COLO829 (cell line): ENCODE results near the gene IZUMO4.

Experiments used
- DNase-seq: peaks from one replicate; pipeline ENCODE4 v3.0.0; 2012; ENCODE audit warnings: low spot score

IZUMO4 gene, protein sequence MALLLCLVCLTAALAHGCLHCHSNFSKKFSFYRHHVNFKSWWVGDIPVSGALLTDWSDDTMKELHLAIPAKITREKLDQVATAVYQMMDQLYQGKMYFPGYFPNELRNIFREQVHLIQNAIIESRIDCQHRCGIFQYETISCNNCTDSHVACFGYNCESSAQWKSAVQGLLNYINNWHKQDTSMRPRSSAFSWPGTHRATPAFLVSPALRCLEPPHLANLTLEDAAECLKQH

DNA sequence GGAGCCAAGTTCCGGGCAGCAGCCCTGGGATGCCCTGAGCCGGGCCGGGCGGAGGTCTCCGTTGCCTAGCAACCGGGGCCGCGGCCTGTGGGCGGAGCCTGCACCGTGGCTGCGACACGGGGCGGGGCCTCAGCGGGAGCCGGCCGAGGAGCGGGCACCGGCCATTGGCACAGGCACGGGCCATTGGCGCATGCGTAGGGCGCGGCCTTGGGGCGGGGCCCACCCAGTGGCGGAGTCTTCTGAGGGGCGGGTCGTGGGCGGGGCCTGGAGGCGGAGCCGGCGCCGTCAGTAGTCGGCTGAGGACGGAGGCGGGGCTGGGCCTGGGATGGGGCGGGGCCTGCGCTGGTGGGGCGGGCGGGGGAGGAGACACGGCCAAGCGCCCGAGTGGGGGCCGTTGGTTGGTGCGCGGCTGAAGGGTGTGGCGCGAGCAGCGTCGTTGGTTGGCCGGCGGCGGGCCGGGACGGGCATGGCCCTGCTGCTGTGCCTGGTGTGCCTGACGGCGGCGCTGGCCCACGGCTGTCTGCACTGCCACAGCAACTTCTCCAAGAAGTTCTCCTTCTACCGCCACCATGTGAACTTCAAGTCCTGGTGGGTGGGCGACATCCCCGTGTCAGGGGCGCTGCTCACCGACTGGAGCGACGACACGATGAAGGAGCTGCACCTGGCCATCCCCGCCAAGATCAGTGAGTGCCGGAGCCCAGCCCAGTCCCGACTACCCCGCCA lies at the start of gene IZUMO4:
Gene IZUMO4 (plus strand): TSS at position 436 of the 723 bp plus-strand sequence. CDS start 31 bp downstream, at position 467.
- peak; percentile 96 for DNase-seq

DNA sequence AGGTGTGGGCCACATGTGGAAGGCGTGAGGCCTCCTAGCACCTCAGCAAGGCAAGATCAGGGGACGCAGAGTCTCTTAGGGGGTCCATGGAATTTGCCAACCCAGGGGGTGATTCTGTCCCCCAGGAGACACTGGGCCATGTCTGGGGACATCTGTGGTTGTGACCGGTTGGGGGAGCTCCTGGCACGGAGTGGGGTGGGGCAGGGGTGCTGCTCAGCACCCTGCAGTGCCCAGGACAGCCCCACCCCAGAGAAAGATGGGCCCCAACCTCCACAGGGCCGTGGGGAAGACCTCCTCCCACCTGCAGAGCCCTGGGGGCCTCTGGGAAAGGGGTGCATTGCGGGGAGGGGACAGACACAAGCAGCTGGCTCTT lies 49.7 kb upstream of the IZUMO4 start:
- no peak for DNase-seq

DNA sequence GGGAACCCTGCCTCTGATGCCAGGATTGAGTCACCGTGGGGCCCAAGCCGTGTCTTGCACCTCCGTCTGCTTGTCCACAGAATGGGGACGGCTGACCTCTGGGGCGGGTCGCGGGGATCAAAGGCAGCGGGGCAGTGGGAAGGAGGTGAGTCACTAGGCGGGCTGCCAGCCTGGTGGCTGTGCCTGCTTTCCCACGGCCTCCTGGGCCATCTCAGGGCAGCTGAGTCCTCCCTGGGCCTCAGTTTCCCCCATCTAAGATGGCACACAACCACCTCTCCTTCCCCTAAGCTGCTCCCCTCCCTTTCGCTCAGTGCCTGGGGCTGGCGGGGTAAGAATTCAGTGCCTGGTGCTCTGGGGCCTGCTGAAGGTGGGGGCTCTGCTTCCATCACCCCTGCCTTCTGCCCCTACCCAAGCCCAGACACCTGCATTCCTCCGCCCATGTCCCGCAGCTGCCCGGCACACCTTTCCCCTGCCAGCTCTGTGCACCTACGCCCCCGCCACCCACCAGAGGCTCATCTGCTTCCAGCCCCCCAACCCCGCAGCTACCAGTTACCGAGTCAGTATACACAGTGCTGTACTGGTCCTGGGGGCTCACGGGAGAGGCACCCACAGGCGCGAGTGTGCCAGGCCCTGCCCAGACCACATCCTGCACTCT lies 49.1 kb upstream of the IZUMO4 start:
- no peak for DNase-seq

DNA sequence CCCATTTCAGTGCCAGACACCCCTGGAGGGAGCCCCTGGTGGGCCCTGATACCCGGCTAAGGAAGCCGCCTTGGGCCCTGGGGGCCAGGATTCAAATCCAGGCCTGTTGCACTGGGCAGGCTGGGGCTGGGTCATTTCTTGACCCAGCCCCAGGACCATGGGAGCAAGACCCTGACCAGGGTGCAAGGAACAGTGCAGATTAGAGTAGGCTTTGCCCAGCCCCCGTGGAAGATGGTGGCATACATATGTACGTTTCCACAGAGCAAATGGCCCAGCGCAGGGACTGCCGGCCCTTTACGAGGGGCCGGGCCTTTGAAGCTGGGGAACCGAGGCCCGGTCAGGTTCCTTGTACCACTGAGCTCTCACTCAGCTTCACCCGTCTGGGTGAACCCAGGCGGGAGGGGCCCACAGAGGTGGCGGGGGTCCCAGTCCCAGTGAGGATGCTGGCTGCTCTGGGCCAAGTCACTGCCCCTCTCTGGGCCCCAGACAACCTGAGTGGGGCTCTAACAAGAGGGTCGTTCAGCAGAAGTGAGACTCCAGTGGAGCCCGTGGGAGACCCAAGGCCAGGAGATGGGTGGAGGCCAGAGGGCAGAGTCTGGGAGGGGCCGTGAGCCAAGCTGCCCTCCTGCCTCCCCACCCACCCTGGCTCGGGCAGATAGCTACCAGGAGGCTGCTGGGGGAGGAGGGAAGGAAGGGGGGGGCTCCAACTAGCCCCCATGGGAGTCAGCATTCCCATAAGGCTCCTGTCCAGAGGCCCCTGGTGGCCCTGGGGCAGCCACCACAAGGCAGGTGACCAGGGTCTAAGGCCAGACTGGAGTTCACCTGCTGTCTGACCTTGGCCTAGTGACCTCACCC lies 48.4 kb upstream of the IZUMO4 start:
- no peak for DNase-seq

DNA sequence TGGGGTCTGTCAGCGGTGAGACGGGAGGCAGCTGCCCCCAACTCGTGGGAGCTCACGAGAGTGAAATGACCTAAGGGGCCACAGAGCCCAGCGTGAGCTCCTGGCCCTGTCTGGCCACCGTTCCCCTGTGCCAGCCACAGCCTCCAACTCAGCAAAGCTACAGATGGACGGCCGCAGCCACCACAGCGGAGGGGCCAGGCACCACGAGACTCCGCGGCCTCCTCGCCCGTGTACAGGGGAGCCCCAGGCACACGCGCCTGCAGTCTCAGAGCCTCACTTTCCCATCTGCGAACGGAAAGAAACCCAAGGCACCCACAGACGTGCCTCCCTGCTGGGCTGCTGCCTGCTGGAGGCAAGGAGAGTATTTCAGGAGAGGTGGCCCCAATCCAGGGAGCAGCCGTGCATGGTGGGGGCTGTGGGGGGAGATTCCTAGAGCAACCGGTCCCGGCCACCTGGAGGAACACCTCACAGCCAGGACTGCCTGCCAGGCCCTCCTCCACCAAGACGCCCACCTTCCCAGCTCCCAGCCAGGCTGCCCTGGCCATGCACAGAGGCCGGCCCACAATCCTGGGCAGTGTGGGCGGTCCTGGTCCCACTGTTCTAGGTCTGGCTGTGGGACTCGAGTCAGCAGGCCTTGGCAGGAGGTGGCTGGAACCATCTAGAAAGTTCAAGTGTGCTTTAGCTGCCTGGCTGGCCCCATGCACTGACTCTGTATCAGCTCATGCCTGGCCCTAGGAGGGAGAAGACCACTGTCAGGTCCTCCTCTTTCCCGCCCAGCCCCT lies 47.6 kb upstream of the IZUMO4 start:
- DNase-seq, result no peak

DNA sequence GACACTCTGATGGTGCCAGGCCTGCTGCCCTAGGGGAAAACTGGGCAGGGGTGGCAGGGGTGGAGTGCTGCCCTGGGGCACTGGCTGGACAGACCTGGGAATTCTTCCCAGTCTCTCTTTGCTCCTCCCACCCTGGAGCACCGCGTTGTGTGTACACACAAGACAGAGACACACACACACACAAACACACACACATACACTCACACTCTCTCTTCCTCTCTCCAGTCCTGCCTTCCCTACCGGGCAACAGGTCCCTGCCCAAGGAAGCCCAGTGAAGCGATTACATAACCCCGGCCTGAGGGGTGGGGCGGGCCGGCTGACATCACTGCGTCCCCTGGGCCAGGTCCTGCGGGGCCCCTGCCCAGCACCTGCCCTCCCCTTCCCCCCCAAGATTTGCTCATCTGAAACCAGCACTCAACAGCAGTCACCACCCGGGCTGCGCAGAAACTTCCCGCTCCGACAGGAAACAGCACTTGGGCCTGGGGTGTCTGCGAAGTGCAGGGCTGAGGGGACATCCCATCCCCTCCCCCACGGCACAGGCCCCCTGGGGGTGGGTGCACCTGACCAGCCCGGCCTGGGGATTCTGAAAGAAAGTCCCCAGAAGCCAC lies 46.9 kb upstream of the IZUMO4 start:
- no peak for DNase-seq

DNA sequence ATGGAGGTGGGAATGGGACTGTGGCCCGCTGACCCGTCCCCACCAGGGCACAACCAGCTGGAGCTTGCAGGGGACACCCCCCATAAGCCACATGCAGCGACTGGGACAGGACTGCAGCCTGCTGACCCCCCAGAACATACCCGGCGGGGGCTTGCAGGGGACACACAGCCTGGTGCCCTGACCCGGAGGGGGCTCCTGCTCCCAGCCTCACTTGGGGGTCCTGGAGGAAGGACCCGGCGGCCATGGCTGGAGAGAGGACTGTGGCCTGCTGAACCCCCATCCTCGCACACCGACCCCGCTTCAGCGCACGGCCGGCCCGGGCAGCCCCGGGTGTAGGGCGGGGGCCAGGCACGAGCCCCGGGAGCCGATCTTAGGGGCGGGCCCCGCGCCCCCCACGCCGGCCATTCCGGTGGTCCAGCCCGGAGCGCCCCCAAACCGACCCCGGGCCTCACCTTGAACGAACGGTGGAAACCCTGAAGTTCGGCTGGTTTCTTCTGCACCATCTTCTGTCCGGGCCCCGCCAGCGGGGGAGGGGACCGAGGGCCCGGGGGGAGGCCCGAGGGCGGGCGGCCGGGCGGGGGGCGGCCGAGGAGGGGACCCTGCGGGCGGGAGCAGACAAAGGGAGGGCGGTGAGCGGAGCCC lies 46.2 kb upstream of the IZUMO4 start:
- no peak for DNase-seq

DNA sequence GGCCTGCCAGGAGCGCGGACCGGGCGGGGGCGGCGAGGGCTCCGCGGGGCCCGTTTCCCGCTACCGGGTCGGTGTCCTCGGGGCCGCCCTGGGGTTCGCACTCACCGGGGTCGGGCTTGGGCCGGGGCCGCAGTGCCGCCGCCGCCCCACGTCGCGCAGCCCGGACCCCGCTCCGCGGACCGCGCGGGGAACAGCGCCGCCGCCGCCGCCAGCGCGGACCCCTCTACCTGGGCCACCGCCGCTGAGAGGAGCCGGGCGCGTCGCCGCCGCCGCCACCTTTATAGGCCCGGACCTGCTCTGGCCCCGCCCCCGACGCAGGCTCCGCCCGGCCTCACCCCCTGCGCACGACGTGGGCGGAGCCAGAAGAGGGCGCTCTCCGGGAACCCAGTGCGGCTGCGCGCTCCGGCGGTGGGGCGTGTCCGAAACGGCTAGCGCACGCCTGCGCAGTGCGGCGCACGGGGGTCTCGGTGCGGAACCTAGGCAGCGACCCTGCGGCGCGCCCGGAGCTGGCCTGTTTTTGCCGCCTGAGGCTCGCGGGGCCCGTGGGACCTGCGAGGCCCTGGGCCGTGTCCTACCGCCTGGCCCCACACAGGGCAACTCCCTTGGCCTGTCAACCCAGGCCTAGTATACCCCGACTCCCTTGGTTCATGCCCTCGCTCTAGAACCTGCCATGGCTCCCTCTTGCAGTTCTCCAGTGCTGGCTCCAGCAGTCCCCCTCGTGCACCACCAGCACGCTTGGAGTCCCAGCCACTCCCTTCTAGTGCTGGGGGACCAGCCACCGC lies 45.5 kb upstream of the IZUMO4 start, which contains the start of gene MKNK2:
Gene MKNK2 (minus strand): TSS at position 254 of the 782 bp plus-strand sequence. CDS start 393 bp downstream, outside the sequence.
- DNase-seq, result peak; percentile 93

DNA sequence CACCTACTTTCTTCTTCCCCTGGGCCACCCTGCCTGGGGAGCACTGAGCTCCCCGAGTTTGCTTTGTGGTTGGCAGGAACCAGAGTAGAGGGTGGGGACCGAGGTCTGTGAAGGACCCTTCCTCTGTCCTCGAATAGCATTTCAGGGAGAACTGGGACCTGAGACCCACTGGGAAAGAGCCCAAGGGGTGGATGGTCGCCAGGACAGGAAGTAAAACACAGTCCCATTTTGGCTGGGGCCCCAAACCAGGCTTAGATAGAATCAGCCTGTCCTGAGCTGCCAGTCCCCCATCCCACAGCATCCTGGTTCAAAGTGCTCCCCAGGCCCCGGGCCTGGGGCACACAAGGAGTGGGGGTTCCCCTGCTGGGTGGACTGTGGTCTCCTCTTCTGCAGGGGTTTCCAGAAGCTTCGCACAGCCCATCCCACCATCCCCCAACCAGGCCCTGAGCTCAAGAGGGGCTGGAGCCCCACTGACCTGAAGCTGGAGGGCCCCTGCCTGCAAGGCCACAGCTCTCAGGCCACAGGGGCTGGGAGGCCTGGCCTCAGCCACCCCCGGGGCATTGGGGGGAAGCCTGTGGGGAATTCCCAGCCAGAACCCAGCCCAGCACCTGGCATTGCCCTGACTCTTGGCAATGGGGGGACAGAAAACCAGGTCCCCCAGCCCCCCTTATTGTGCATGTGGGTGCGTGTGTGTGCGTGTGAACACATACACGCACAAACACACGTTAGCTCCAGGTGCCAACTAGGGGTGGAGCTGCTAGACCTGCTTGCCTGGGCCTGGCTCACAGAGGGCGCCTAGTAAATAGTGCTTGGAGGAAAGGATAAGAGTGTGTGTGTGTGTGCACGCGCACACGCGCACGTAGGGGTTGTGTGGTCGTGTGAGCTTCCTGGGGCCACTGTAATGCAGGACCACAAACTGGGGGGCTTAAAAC lies 44.7 kb upstream of the IZUMO4 start:
- no peak for DNase-seq

DNA sequence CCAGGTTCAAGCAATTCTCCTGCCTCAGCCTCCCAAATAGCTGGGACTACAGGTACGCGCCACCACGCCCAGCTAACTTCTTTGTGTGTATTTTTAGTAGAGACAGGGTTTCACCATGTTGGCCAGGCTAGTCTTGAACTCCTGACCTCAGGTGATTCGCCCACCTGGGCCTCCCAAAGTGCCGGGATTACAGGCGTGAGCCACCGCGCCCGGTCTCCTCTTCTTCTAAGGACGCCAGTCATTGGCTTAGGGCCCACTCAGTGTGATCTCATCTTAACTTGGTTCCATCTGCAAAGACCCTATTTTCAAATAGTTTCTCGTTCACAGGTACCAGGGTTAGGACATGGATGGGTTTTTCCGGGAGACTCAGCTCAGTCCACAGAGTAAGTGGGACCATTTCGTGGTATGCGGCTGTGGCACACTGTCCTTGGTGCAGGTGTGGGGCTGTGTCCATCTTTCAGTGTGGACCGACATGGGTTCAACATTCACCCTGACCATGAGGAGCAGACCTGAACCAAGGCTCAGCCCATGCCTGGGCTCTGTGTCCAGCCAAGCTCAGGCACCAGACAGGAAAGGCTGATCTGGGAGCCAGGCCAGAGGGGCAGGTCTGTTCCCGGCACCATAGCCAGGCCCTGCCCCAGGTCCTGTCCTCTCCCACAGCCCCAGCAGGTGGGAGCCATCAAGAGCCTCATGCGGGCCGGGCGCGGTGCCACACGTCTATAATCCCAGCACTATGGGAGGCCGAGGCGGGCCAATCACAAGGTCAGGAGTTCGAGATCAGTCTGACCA lies 42.9 kb upstream of the IZUMO4 start:
- DNase-seq, result no peak

DNA sequence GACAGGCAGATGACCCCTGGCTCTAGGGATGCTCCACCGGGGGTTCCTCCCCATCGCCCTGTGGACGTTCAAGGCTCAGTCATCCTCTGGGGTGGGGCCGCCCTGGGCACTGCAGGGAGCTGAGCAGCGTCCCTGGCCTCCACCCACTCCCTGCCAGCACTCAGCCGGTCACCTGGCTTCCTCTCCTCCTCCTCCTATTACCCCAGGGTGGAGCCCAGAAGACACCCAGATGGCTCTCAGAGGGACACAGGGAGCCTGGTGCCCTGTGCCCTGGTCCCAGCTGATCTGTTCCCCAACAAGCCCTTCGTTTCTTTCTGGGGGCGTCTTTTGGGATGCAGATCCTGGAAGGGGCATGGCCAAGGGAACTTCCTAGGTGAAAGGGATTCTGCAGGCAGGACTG lies 42.0 kb upstream of the IZUMO4 start:
- no peak for DNase-seq

DNA sequence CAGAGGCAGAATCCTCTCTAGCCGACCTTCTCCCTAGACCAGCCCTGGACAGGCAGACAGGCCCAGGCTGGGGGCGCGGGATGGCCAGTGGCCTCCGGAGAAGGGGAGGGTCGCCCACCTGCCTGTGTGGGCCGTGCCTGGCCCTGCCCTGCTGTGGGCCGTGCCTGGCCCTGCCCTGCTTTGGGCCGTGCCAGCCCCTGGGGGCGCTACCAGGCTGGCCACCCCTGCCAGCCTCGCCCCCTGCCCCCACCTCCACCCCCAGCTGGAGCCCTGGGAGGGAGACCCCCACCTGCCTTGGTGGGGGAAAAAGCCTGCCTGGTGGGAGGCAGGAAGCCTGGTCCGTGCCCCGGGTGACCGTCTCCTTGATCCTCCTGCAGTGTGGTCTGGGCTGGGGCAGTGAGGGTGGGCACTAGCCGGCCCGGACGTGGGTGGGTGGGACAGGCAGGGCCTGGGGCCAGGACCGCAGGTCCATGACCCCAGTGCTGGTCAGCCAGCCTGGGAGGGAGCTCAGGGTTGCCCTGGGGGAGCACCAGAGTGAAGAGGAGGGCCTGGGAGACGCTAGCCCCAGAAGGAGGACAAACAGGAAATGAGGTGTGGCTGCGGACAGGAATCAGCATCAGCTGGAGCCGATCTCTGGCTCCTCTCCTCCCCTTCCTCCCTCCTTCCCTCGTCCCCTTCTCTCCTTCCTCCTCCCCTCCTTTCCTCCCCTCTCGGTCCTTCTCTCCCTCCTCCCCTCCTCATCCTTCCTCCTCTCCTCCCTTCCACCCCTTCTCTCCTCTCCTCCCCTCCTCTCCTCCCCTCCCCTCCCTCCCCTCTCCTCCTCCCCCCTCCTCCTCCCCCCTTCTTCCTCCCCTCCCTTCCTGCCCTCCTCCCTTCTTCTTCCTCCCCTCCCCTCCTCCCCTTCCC lies 40.5 kb upstream of the IZUMO4 start:
- no peak for DNase-seq

DNA sequence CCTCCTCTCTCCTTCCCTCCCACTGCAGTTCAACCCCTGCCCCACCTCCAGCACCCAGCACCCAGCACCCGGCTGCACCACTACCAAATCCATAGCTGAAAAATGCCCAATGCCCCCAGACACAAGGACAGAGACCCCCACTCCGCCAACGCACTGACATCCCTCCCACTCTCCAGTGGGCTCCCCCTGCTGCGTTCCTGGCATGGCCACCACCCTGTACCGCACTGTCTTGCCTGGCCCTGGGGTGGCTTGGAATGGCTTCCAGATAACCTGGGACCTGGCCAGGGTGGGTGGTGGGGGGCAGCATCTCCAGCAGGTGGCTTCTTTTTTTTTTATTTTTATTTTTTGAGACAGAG lies 39.9 kb upstream of the IZUMO4 start:
- DNase-seq, result no peak

DNA sequence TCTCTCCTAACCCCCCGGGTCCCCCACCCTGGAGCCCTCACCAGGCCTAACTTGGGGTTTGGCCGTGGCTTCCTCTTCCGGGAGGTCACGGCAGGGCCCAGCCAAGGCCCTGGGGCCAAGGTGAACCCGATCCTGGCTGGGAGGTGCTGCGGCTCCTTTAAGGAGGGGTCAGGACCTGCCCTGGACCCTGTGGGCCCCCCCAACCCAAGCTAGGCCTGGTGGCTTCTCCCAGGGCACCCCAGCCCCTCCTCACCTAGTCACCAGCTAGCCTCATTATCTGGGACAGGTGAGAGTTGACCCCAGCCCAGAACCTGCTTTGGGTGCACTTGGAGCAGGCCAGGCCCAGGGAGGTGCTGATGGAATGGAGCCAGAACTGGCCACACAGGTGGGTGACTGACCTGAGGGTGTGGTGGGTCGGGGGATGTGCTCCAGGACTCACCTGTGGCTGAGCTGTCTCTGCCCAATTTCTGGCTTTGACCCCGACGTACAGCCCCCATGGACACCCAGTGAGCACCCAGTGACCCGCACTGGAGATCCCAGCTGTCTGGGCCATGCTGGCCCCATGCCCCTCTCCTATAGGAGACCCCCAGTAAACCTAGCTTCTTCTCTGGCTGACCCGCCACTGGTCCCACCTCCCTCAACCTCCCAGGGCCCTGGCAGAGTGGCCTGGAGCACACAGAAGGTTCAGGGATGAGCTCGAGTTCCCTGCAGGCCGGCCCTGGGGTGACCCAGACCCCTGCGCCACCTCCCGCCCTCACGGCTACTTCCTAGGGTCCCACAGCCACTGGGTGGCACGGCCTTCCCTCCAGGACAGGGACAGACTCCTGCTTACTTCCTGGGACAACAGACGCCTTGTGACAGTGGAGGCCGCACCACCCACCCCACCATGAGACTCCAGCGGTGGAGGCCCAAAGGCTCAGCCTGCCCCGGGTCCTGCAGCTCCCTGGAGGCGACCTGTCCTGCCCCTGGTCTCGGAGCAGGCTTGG lies 38.9 kb upstream of the IZUMO4 start:
- DNase-seq, result no peak

DNA sequence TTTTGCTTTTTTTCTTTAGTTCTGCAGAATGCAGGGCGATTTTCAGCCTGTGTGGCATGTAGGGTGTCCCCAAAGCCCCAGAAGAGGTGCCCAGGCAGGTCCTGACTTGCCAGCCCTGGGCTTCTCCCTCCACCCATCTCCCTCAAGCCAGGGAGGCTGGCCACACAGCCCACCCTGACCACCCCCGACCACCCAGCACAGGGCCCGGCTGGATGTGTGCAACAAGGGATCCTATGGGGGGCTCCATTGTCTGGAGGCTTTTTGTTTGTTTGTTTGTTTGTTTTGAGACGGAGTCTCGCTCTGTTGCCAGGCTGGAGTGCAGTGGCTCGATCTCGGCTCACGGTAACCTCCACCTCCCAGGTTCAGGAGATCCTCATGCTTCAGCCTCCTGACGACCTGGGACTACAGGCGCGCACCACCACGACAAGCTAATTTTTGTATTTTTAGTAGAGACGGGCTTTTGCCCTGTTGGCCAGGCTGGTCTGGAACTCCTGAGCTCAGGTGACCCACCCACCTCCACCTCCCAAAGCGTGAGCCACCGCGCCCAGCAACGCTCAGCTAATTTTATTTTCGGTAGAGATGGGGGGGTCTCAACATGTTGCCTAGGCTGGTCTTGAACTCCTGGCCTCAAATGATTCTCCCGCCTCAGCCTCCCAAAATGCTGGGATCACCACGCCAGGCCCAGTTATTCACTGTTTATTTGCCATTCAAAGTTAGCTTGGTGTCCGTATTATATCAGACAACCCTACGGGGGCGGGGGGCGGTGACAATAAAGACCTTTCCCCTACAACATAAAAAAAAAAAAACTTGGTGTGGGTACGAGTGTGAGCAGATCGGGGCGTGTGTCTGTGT lies 37.9 kb upstream of the IZUMO4 start:
- no peak for DNase-seq
